SK-N-SH (cell line): Measurements from ENCODE around the gene PODXL2. TPM values are rescaled to one million over a fixed set of nuclear protein-coding genes. Genes with fewer than 3 reads are reported as not detected.

ENCODE experiments used
- CTCF ChIA-PET: fragments of 300-600, 350-600 bp; formaldehyde crosslinking; extraction: SDS; loops from one replicate; lab custom pipeline; 2021; lab: Yijun Ruan, JAX
- POLR2A ChIA-PET: fragments of 350-600 bp; sonication (Branson Sonifier 250); formaldehyde crosslinking; extraction: SDS; loops from one replicate; lab custom pipeline; 2020; ENCODE audit warnings: antibody characterized with exemption, inconsistent platforms; lab: Yijun Ruan, JAX
- DNase-seq: peaks from one replicate; pipeline ENCODE4 v3.0.0; 2012
- H2AFZ ChIP-seq: fragments of 200-600 bp; sonication (generic); 2 replicates; pipeline ENCODE4 v1.8.1; 2016; ENCODE audit warnings: antibody characterized with exemption, mild to moderate bottlenecking, low read depth
- H3F3A ChIP-seq: fragments of 200-600 bp; sonication (generic); replicated peaks from 2 replicates; pipeline ENCODE3; 2016; ENCODE audit warnings: antibody characterized with exemption, mild to moderate bottlenecking; ENCODE audit not compliant: insufficient read depth
- H3K27ac ChIP-seq, 2 experiments: fragments of 200-500 bp in 1 of 2; fragments of 200-600 bp in 1 of 2; sonication (Bioruptor generic) in 1 of 2; sonication (generic), shearing (Covaris generic) in 1 of 2; 2 replicates each; pipeline versions ENCODE4 v1.5.1 to v1.6.1; 2014 to 2016; ENCODE audit warnings: low read depth in 2 of 2, inconsistent platforms in 1 of 2, low read length in 1 of 2, mild to moderate bottlenecking in 1 of 2, mixed read lengths in 1 of 2
- H3K27me3 ChIP-seq: fragments of 200-600 bp; sonication (generic), shearing (Covaris generic); 2 replicates; pipeline ENCODE4 v1.6.1; 2016; ENCODE audit warnings: mixed run types; ENCODE audit not compliant: insufficient read depth
- H3K36me3 ChIP-seq, 2 experiments: fragments of 200-500 bp in 1 of 2; fragments of 200-600 bp in 1 of 2; sonication (Bioruptor generic) in 1 of 2; sonication (generic) in 1 of 2; replicated peaks in 1 of 2; 2 replicates each; pipeline versions ENCODE3 to v1.5.1; 2014 to 2016; ENCODE audit warnings: low read length in 1 of 2, mild to moderate bottlenecking in 1 of 2; ENCODE audit not compliant: insufficient read depth in 2 of 2, control insufficient read depth in 1 of 2
- H3K4me1 ChIP-seq, 2 experiments: fragments of 200-500 bp in 1 of 2; fragments of 200-600 bp in 1 of 2; sonication (Bioruptor generic) in 1 of 2; sonication (generic), shearing (Covaris generic) in 1 of 2; 2 replicates each; pipeline versions ENCODE4 v1.5.1 to v1.6.1; 2014 to 2016; ENCODE audit warnings: low read depth in 1 of 2, low read length in 1 of 2, mixed run types in 1 of 2; ENCODE audit not compliant: insufficient read depth in 2 of 2, control insufficient read depth in 1 of 2
- H3K4me2 ChIP-seq: fragments of 200-600 bp; sonication (generic), shearing (Covaris generic); 2 replicates; pipeline ENCODE4 v1.6.1; 2017; ENCODE audit warnings: mixed run types
- H3K4me3 ChIP-seq, 2 experiments: fragments of 200-500 bp in 1 of 2; fragments of 200-600 bp in 1 of 2; sonication (Bioruptor generic) in 1 of 2; sonication (generic), shearing (Covaris generic) in 1 of 2; 2 replicates each; pipeline versions ENCODE4 v1.5.1 to v1.8.1; 2014 to 2016; ENCODE audit warnings: low read depth in 2 of 2, inconsistent platforms in 1 of 2, low read length in 1 of 2, mild to moderate bottlenecking in 1 of 2, mixed read lengths in 1 of 2, moderate library complexity in 1 of 2
- H3K79me2 ChIP-seq: fragments of 200-600 bp; sonication (generic); 2 replicates; pipeline ENCODE4 v1.8.1; 2017; ENCODE audit warnings: mild to moderate bottlenecking; ENCODE audit not compliant: insufficient read depth
- H3K9ac ChIP-seq: fragments of 200-600 bp; sonication (generic); 2 replicates; pipeline ENCODE4 v1.6.1; 2017; ENCODE audit warnings: mixed run types
- H3K9me2 ChIP-seq: fragments of 200-600 bp; sonication (generic); 2 replicates; pipeline ENCODE4 v1.6.1; 2017; ENCODE audit warnings: mixed run types
- H3K9me3 ChIP-seq: fragments of 200-600 bp; sonication (generic); 2 replicates; pipeline ENCODE4 v1.6.1; 2017; ENCODE audit warnings: mixed run types, mild to moderate bottlenecking, moderate library complexity
- H4K20me1 ChIP-seq: fragments of 200-600 bp; sonication (generic); 2 replicates; pipeline ENCODE4 v1.6.1; 2017; ENCODE audit warnings: mild to moderate bottlenecking, mixed run types; ENCODE audit not compliant: insufficient read depth
- ELF1 ChIP-seq: IDR thresholded peaks from 2 replicates; pipeline ENCODE4 v1.4.0; 2012
- EZH2phosphoT487 ChIP-seq: fragments of 200-600 bp; sonication (generic); IDR thresholded peaks from 2 replicates; pipeline ENCODE4 v1.6.1; 2017; ENCODE audit warnings: low read depth, mixed run types, mild to moderate bottlenecking, antibody characterized with exemption, moderate library complexity, borderline replicate concordance
- FOXM1 ChIP-seq: IDR thresholded peaks from 2 replicates; pipeline ENCODE4 v1.4.0; 2012; ENCODE audit warnings: low read depth, mild to moderate bottlenecking
- GABPA ChIP-seq: IDR thresholded peaks from 2 replicates; pipeline ENCODE4 v1.4.0; 2012; ENCODE audit warnings: low read depth, mild to moderate bottlenecking
- MXI1 ChIP-seq: IDR thresholded peaks from 2 replicates; pipeline ENCODE4 v1.6.1; 2012; ENCODE audit warnings: mild to moderate bottlenecking, low read depth, low read length, improper control_type of control experiment
- NRF1 ChIP-seq: IDR thresholded peaks from 2 replicates; pipeline ENCODE4 v1.6.1; 2012; ENCODE audit warnings: low read depth, mild to moderate bottlenecking, low read length
- PBX3 ChIP-seq: IDR thresholded peaks from 2 replicates; pipeline ENCODE4; 2012
- POLR2AphosphoS5 ChIP-seq: IDR thresholded peaks from 2 replicates; pipeline ENCODE4 v1.6.1; 2012; ENCODE audit warnings: low read depth, low read length
- RAD21 ChIP-seq: IDR thresholded peaks from 2 replicates; pipeline ENCODE4 v1.6.1; 2012; ENCODE audit warnings: mild to moderate bottlenecking, low read length
- RCOR1 ChIP-seq: fragments of 150-350 bp; IDR thresholded peaks from 2 replicates; pipeline ENCODE4 v1.6.1; 2017; ENCODE audit warnings: antibody characterized with exemption, low read length
- RFX5 ChIP-seq: IDR thresholded peaks from 2 replicates; pipeline ENCODE4 v1.6.1; 2012; ENCODE audit warnings: mild to moderate bottlenecking, improper control_type of control experiment, low read length
- SMC3 ChIP-seq: IDR thresholded peaks from 2 replicates; pipeline ENCODE4 v1.6.1; 2012; ENCODE audit warnings: low read depth, low read length, improper control_type of control experiment
- YY1 ChIP-seq: IDR thresholded peaks from 2 replicates; pipeline ENCODE4 v1.4.0; 2012; ENCODE audit warnings: low read depth, mild to moderate bottlenecking
- WGBS: methylation state at CpG from one replicate; pipeline ENCODE4 v1.1.6; 2017; ENCODE audit warnings: low lambda C conversion rate; 5-methylcytosine and 5-hydroxymethylcytosine counted together
- polyA plus RNA-seq, 3 experiments: library from polyadenylated mRNA; depleted of rRNA; stranded (reverse); fragments of >200 nt; gene quantifications; 2 replicates each; pipeline ENCODE4 v1.2.3, GENCODE V29; 2012
- TF ChIP-seq, protein P1 (sequence below): IDR thresholded peaks from 2 replicates; pipeline ENCODE4 v1.6.1; 2012; ENCODE audit warnings: mild to moderate bottlenecking, low read depth, low read length, moderate library complexity

Gene PODXL2
- polyA plus RNA-seq, 1 of the 3 experiments (the other 2 are of a cell fraction), result 27.5 TPM

GRCh38 chr3:127622772-127623576 lies 6.0 kb upstream of the PODXL2 start (continued):
- no peak for TF ChIP-seq POLR2AphosphoS5
- no peak for TF ChIP-seq RCOR1
- TF ChIP-seq RFX5, result no peak
- TF ChIP-seq, protein P1, sequence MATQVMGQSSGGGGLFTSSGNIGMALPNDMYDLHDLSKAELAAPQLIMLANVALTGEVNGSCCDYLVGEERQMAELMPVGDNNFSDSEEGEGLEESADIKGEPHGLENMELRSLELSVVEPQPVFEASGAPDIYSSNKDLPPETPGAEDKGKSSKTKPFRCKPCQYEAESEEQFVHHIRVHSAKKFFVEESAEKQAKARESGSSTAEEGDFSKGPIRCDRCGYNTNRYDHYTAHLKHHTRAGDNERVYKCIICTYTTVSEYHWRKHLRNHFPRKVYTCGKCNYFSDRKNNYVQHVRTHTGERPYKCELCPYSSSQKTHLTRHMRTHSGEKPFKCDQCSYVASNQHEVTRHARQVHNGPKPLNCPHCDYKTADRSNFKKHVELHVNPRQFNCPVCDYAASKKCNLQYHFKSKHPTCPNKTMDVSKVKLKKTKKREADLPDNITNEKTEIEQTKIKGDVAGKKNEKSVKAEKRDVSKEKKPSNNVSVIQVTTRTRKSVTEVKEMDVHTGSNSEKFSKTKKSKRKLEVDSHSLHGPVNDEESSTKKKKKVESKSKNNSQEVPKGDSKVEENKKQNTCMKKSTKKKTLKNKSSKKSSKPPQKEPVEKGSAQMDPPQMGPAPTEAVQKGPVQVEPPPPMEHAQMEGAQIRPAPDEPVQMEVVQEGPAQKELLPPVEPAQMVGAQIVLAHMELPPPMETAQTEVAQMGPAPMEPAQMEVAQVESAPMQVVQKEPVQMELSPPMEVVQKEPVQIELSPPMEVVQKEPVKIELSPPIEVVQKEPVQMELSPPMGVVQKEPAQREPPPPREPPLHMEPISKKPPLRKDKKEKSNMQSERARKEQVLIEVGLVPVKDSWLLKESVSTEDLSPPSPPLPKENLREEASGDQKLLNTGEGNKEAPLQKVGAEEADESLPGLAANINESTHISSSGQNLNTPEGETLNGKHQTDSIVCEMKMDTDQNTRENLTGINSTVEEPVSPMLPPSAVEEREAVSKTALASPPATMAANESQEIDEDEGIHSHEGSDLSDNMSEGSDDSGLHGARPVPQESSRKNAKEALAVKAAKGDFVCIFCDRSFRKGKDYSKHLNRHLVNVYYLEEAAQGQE, result no peak

- Histone ChIP-seq H3K9me2 (no peaks in the 10 kb centered on the region), H3K9ac (no peak overlapping the region), H3K4me1 (peaks cover 0 to 3% of the 10 kb centered on the region in 2 experiments; a peak in 1 of 4 replicates), H3K4me3 (no peak overlapping the region), H3K9me3 (no peaks in the 10 kb centered on the region), H4K20me1 (no peaks in the 10 kb centered on the region), H3K27me3 (no peaks in the 10 kb centered on the region), H2AFZ (no peak overlapping the region), H3K4me2 (no peak overlapping the region), H3F3A (peaks cover 3% of the 10 kb centered on the region), H3K36me3 (peaks cover 0 to 5% of the 10 kb centered on the region in 2 experiments), H3K79me2 (no peaks in the 10 kb centered on the region), H3K27ac (no peak overlapping the region)
- 91% methylated on average over 5 of the region's 5 CpGs for WGBS
- ChIA-PET CTCF (interaction anchor here (1.0 to 2.4 kb wide), 2 partner anchors 13 to 15 kb away, joined by 3 to 6 read pairs; no protein-coding TSS in a partner anchor), POLR2A (no interaction called here)
- DNase-seq, result no peak
- TF ChIP-seq EZH2phosphoT487 (no peak), SMC3 (no peak), PBX3 (no peak), YY1 (no peak)
Observed at GRCh38 chr3:127624063-127624462, 4.9 kb upstream of the PODXL2 start.

DNA sequence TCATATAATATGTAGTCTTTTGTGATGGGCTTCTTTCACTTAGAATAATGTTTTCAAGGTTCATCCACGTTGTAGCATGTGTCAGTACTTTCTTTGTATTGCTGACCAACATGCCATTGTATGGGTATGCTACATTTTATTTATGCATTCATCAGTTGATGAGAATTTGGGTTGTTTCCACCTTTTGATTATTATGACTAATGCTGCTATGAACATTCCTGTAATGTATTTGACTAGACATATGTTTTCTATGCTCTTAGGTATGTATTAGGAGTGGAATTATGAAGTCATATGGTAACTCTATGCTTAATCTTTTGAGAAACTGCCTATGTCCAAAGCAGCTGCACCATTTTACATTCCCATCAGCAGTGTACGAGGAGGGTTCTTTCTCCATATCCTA lies 3.2 kb upstream of the PODXL2 start:
- no peak for DNase-seq
- Histone ChIP-seq H4K20me1 (no peaks in the 10 kb centered on the region), H3K9me3 (no peaks in the 10 kb centered on the region), H3K9me2 (no peaks in the 10 kb centered on the region), H3K4me2 (no peak overlapping the region), H3K27ac (no peak overlapping the region), H3K4me1 (peaks cover 0 to 17% of the 10 kb centered on the region in 2 experiments; a peak in 1 of 4 replicates), H3K36me3 (no peaks in the 10 kb centered on the region), H3K79me2 (no peaks in the 10 kb centered on the region), H2AFZ (no peak overlapping the region), H3K27me3 (no peaks in the 10 kb centered on the region), H3F3A (peaks cover 3% of the 10 kb centered on the region), H3K4me3 (no peak overlapping the region), H3K9ac (no peak overlapping the region)
- CTCF ChIA-PET, result interaction anchor here (1.0 to 2.1 kb wide), 2 partner anchors 14 to 27 kb away, joined by 3 to 7 read pairs; no protein-coding TSS in a partner anchor
- 55% methylated on average over 2 of the region's 2 CpGs for WGBS
- no peak for TF ChIP-seq NRF1
- TF ChIP-seq FOXM1, result no peak
- no peak for TF ChIP-seq RAD21
- TF ChIP-seq, protein P1, result no peak
- TF ChIP-seq RCOR1, result no peak
- TF ChIP-seq ELF1, result no peak
- no peak for TF ChIP-seq MXI1
- no peak for TF ChIP-seq GABPA
- POLR2A ChIA-PET, result no interaction called here
